ENCODE measurements around the gene CPM. TPM values are rescaled to one million over a fixed set of nuclear protein-coding genes. Genes with fewer than 3 reads are reported as not detected.
"Not testable (repeated sequence)": the region's sequence is repeated elsewhere in the genome, so short reads cannot be mapped to it uniquely, and the experiment has no call there.

CPM gene
- total RNA-seq, 3 donors from 2014 or later (not counting 1 experiment from before 2014, with no cell fraction given): 0.25 to 1.6 (median 0.68) TPM

DNA sequence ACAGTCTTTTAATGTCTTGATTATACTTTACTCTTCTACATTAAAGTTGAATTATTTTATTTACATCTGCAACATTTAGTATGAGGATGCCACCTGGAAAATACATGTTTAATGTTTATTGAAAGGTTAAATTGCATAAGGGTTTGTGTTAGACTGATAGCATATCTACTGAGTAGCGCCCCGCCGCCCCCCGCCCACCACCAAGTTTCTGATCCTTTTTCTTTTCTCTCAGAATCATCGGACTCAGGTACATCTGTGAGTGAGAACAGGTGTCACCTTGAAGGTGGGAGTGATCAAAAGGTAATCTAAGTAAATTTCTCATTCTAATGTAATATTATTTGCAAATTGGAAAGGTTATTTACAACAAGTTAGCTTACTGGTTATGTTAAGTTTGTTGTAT lies 108.8 kb downstream of the CPM start:
- Mint-ChIP-seq H3K4me1 (peaks cover 6 to 18% of the 10 kb centered on the region in 2 donors), H3K36me3 (no peaks in the 10 kb centered on the region)

DNA sequence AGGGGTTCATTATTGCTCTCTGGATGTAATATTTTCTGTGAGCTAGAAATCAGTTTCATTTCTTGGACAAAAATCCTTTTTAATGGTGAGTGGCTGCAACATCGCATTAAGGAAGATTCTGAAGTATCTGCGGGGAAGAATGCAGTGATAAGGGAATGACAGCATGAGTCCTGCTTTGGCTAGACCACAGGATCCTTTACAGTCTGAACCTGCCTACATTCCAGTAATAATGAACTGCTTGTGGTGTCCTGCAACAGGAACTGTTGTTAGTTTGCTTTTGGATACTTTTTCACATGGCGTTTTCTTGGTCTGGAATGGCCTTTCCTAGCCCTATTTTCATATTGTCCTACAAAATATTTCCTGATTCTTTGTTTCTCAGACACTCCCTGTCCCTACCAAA lies 109.3 kb downstream of the CPM start:
- ATAC-seq: no peak
- Histone ChIP-seq H3K4me1 (ENCODE audit: control insufficient read depth, insufficient read depth, low read length) (no peaks in the 10 kb centered on the region), H3K27me3 (ENCODE audit: control insufficient read depth, insufficient read depth, low read length) (no peaks in the 10 kb centered on the region), H3K27ac (ENCODE audit: low read length) (no peak overlapping the region), H3K36me3 (ENCODE audit: control insufficient read depth, insufficient read depth, low read length) (peaks cover 83% of the 10 kb centered on the region), H3K9me3 (ENCODE audit: control insufficient read depth, insufficient read depth, low read length) (no peaks in the 10 kb centered on the region), H3K4me3 (ENCODE audit: low read length) (no peak overlapping the region)
- H3K9me3 Mint-ChIP-seq: no peaks in the 10 kb centered on the region
- WGBS (ENCODE audit: insufficient coverage): 100% methylated on average over 3 of the region's 3 CpGs
- no peaks in the 10 kb centered on the region for H3K36me3 Mint-ChIP-seq
- intact Hi-C loops (cut with micrococcal nuclease): no loop called here
- TF ChIP-seq, protein P1, sequence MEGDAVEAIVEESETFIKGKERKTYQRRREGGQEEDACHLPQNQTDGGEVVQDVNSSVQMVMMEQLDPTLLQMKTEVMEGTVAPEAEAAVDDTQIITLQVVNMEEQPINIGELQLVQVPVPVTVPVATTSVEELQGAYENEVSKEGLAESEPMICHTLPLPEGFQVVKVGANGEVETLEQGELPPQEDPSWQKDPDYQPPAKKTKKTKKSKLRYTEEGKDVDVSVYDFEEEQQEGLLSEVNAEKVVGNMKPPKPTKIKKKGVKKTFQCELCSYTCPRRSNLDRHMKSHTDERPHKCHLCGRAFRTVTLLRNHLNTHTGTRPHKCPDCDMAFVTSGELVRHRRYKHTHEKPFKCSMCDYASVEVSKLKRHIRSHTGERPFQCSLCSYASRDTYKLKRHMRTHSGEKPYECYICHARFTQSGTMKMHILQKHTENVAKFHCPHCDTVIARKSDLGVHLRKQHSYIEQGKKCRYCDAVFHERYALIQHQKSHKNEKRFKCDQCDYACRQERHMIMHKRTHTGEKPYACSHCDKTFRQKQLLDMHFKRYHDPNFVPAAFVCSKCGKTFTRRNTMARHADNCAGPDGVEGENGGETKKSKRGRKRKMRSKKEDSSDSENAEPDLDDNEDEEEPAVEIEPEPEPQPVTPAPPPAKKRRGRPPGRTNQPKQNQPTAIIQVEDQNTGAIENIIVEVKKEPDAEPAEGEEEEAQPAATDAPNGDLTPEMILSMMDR (IDR thresholded peaks at IDR 0.05): no peak
- no peak overlapping the region for H3K4me3 Mint-ChIP-seq
- no peak for DNase-seq
- H3K27ac Mint-ChIP-seq: peak overlapping the region; percentile 9 to 68
- no peaks in the 10 kb centered on the region for H3K27me3 Mint-ChIP-seq (ENCODE audit: low read depth in 2 of 2)
- peaks cover 6 to 18% of the 10 kb centered on the region in 2 donors for H3K4me1 Mint-ChIP-seq

More for the DNA sequence above, 108.8 kb downstream of the CPM start:
- Histone ChIP-seq H3K27me3 (ENCODE audit: control insufficient read depth, insufficient read depth, low read length) (no peaks in the 10 kb centered on the region), H3K9me3 (ENCODE audit: control insufficient read depth, insufficient read depth, low read length) (no peaks in the 10 kb centered on the region), H3K27ac (ENCODE audit: low read length) (no peak overlapping the region), H3K4me3 (ENCODE audit: low read length) (no peak overlapping the region), H3K36me3 (ENCODE audit: control insufficient read depth, insufficient read depth, low read length) (peaks cover 83% of the 10 kb centered on the region), H3K4me1 (ENCODE audit: control insufficient read depth, insufficient read depth, low read length) (no peaks in the 10 kb centered on the region)
- no peaks in the 10 kb centered on the region for H3K27me3 Mint-ChIP-seq (ENCODE audit: low read depth in 2 of 2)
- 100% methylated on average over 4 of the region's 5 CpGs for WGBS (ENCODE audit: insufficient coverage)
- intact Hi-C loops (cut with micrococcal nuclease): no loop called here
- DNase-seq (no peak), ATAC-seq (no peak)
- peak overlapping the region; percentile 9 to 68 for H3K27ac Mint-ChIP-seq
- H3K4me3 Mint-ChIP-seq: no peak overlapping the region
- TF ChIP-seq, protein P1 (IDR thresholded peaks at IDR 0.05): no peak
- no peaks in the 10 kb centered on the region for H3K9me3 Mint-ChIP-seq

DNA sequence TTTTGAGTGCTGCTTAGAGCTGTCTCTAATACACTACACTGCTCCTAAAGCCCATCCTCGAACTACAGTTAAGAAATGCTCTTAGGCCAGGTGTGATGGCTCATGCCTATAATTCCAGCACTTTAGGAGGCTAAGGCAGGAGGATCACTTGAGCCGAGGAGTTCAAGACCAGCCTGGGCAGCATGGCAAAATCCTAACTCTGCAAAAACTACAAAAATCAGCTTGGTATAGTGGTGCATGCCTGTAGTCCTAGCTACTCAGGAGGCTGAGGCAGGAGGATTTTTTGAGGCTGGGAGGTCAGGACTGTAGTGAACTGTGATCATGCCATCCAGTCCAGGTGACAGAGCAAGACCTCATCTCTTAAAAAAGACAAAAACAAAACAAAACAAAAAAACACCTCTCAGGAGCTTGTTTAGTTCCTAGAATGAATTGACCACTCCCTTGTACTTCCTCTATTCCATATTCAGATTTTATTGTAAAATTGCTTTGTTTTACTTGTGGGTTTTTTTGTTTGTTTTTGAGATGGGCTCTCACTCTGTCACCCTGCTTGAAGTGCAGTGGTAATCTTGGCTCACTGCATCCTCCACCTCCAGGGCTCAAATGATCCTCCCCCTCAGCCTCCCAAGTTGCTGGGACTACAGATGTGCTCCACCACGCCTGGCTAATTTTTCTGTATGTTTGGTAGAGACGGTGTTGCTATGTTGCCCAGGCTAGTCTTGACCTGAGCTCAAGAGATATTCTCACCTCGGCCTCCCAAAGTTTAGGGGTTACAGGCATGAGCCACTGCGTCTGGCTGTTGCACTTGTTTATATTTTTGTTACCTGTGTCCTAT lies 111.4 kb downstream of the CPM start:
- peaks cover 80% of the 10 kb centered on the region for H3K36me3 ChIP-seq (ENCODE audit: control insufficient read depth, insufficient read depth, low read length)

DNA sequence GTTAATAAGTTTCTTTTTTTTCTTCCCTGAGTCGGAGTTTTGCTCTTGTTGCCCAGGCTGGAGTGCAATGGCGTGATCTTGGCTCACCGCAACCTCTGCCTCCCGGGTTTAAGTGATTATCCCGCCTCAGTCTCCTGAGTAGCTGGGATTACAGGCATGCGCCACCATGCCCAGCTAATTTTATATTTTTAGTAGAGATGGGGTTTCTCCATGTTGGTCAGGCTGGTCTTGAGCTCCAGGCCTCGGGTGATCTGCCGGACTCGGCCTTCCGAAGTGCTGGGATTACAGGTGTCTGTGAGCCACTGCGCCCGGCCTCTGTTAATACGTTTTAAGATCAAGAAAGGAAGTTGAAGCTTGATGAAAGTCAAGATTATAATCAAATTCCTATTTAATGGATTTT lies 113.5 kb downstream of the CPM start:
- H3K4me3 ChIP-seq (ENCODE audit: low read length); ATAC-seq; H3K9me3 ChIP-seq (ENCODE audit: control insufficient read depth, insufficient read depth, low read length); DNase-seq; intact Hi-C loops (cut with micrococcal nuclease); H3K9me3 Mint-ChIP-seq; H3K27me3 Mint-ChIP-seq (ENCODE audit: low read depth in 2 of 2); H3K36me3 Mint-ChIP-seq; H3K4me3 Mint-ChIP-seq; H3K4me1 ChIP-seq (ENCODE audit: control insufficient read depth, insufficient read depth, low read length); H3K27ac Mint-ChIP-seq; H3K27me3 ChIP-seq (ENCODE audit: control insufficient read depth, insufficient read depth, low read length); H3K27ac ChIP-seq (ENCODE audit: low read length): not testable (repeated sequence)
- peaks cover 79% of the 10 kb centered on the region for H3K36me3 ChIP-seq (ENCODE audit: control insufficient read depth, insufficient read depth, low read length)
- peaks cover 11 to 25% of the 10 kb centered on the region in 2 donors for H3K4me1 Mint-ChIP-seq
- WGBS (ENCODE audit: insufficient coverage): 97% methylated on average over 13 of the region's 13 CpGs

More for the DNA sequence above, 111.4 kb downstream of the CPM start:
- Mint-ChIP-seq H3K36me3 (no peaks in the 10 kb centered on the region), H3K9me3 (no peaks in the 10 kb centered on the region), H3K4me3 (no peak overlapping the region), H3K27me3 (ENCODE audit: low read depth in 2 of 2) (no peaks in the 10 kb centered on the region), H3K27ac (peak overlapping the region in 1 of 2 donors; percentile 20), H3K4me1 (peaks cover 6 to 18% of the 10 kb centered on the region in 2 donors)
- Histone ChIP-seq H3K9me3 (ENCODE audit: control insufficient read depth, insufficient read depth, low read length) (no peaks in the 10 kb centered on the region), H3K4me1 (ENCODE audit: control insufficient read depth, insufficient read depth, low read length) (no peaks in the 10 kb centered on the region), H3K4me3 (ENCODE audit: low read length) (no peak overlapping the region), H3K27ac (ENCODE audit: low read length) (no peak overlapping the region), H3K27me3 (ENCODE audit: control insufficient read depth, insufficient read depth, low read length) (no peaks in the 10 kb centered on the region)
- no peak for DNase-seq
- no peak for ATAC-seq
- TF ChIP-seq, protein P1 (IDR thresholded peaks at IDR 0.05): no peak
- WGBS (ENCODE audit: insufficient coverage): 93% methylated on average over 6 of the region's 6 CpGs
- intact Hi-C loops (cut with micrococcal nuclease): no loop called here

All from natural killer cell (primary cell).